Loucy (cell line): ENCODE measurements around the gene SLC27A3.

ENCODE experiments used
- EZH2phosphoT487 ChIP-seq: fragments of 200-600 bp; IDR thresholded peaks from 2 replicates; pipeline ENCODE4 v1.6.1; 2018; ENCODE audit warnings: antibody characterized with exemption, mild to moderate bottlenecking, moderate library complexity, borderline replicate concordance
- TF ChIP-seq, protein P1 (sequence below): fragments of 200-600 bp; sonication (generic); conservative IDR thresholded peaks from 2 replicates; pipeline ENCODE4 v1.5.1; 2014; ENCODE audit warnings: mild to moderate bottlenecking, antibody characterized with exemption, low read length

DNA sequence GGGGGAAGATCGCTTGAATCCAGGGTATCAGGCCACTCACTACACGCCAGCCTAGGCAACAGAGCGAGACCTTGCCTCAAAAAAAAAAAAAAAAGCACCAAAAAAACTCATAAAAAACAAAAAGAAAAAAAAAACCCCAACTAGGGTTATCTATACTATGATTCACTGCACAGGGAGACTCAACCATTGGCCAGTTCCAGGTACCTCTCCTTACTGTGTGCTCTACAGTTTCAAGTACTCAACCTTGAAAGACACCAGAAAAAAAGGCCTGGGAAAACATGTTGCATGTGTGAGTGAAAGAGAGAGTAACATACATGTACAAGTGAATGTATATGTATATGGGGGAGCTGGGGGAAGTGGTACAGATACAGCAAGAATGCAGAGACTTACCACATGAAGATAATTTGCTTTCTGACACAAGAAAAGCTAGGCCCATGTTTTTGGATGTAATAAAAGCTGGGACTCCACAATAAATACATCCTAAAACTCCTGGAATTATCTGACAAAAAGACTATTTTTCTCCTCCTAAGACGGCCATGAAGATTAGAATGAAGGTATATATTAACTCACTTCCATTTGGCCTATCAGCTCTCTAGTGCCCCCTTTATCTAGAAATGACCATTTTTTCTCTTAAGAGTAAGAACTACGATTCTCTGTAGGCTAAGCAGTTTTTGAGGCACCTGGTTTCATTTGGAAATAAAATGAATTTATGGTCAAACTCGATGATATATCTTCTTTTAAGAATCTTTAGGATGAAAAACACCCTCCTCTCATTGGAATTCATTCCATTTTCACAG is 52.2 kb downstream of the SLC27A3 start:
- TF ChIP-seq, protein P1, sequence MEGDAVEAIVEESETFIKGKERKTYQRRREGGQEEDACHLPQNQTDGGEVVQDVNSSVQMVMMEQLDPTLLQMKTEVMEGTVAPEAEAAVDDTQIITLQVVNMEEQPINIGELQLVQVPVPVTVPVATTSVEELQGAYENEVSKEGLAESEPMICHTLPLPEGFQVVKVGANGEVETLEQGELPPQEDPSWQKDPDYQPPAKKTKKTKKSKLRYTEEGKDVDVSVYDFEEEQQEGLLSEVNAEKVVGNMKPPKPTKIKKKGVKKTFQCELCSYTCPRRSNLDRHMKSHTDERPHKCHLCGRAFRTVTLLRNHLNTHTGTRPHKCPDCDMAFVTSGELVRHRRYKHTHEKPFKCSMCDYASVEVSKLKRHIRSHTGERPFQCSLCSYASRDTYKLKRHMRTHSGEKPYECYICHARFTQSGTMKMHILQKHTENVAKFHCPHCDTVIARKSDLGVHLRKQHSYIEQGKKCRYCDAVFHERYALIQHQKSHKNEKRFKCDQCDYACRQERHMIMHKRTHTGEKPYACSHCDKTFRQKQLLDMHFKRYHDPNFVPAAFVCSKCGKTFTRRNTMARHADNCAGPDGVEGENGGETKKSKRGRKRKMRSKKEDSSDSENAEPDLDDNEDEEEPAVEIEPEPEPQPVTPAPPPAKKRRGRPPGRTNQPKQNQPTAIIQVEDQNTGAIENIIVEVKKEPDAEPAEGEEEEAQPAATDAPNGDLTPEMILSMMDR, result peak; percentile 43
- no peak for TF ChIP-seq EZH2phosphoT487
